ENCODE results near the gene LAMP1. TPM values are rescaled to one million over a fixed set of nuclear protein-coding genes. Genes with fewer than 3 reads are reported as not detected.

LAMP1 gene
- total and polyA plus RNA-seq, 5 donors from 2014 or later = 19.3 to 86.9 (median 22.3) TPM

GRCh38 chr13:113360446-113360845 lies 63.4 kb downstream of the LAMP1 start:
- Histone ChIP-seq H3K36me3 (ENCODE audit: control insufficient read depth, insufficient read depth, low read length) (no peaks in the 10 kb centered on the region), H3K4me3 (ENCODE audit: low read depth, low read length) (no peak overlapping the region), H3K27ac (ENCODE audit: insufficient read depth, low read length, poor library complexity, severe bottlenecking) (no peak overlapping the region), H3K9me3 (ENCODE audit: control insufficient read depth in 2 of 2, low read length in 2 of 2) (no peaks in the 10 kb centered on the region), H3K27me3 (ENCODE audit: control insufficient read depth, insufficient read depth, low read length) (peaks cover 14% of the 10 kb centered on the region), H3K4me1 (ENCODE audit: control insufficient read depth, insufficient read depth, low read length, poor library complexity, severe bottlenecking) (peaks cover 9% of the 10 kb centered on the region)
- Mint-ChIP-seq H3K27ac (no peak overlapping the region), H3K4me1 (peaks cover 0 to 8% (median 0%) of the 10 kb centered on the region in 4 donors), H3K9me3 (no peaks in the 10 kb centered on the region), H3K4me3 (no peak overlapping the region), H3K36me3 (no peaks in the 10 kb centered on the region), H3K27me3 (peaks cover 47% of the 10 kb centered on the region)
- ATAC-seq (ENCODE audit: low read depth in 2 of 2) (no peak), DNase-seq (no peak)

- Mint-ChIP-seq H3K4me3 (no peak overlapping the region), H3K9me3 (no peaks in the 10 kb centered on the region), H3K27me3 (peaks cover 47% of the 10 kb centered on the region), H3K36me3 (no peaks in the 10 kb centered on the region), H3K4me1 (peaks cover 0 to 11% (median 0%) of the 10 kb centered on the region in 4 donors), H3K27ac (no peak overlapping the region)
- no peak for DNase-seq
- Histone ChIP-seq H3K4me1 (ENCODE audit: control insufficient read depth, insufficient read depth, low read length, poor library complexity, severe bottlenecking) (peaks cover 9% of the 10 kb centered on the region), H3K9me3 (ENCODE audit: control insufficient read depth in 2 of 2, low read length in 2 of 2) (no peaks in the 10 kb centered on the region), H3K27ac (ENCODE audit: insufficient read depth, low read length, poor library complexity, severe bottlenecking) (no peak overlapping the region), H3K4me3 (ENCODE audit: low read depth, low read length) (no peak overlapping the region), H3K36me3 (ENCODE audit: control insufficient read depth, insufficient read depth, low read length) (no peaks in the 10 kb centered on the region), H3K27me3 (ENCODE audit: control insufficient read depth, insufficient read depth, low read length) (peaks cover 14% of the 10 kb centered on the region)
- no peak for ATAC-seq (ENCODE audit: low read depth in 2 of 2)
These were observed 64.4 kb downstream of the LAMP1 start for GRCh38 chr13:113361406-113361805.

- H3K36me3 ChIP-seq (ENCODE audit: control insufficient read depth, insufficient read depth, low read length) = no peaks in the 10 kb centered on the region
- peaks cover 9% of the 10 kb centered on the region for H3K27me3 ChIP-seq (ENCODE audit: control insufficient read depth, insufficient read depth, low read length)
- no peak overlapping the region for H3K27ac Mint-ChIP-seq
- ATAC-seq (ENCODE audit: low read depth in 2 of 2) (no peak), DNase-seq (no peak)
- peaks cover 36% of the 10 kb centered on the region for H3K27me3 Mint-ChIP-seq
- H3K9me3 Mint-ChIP-seq = no peaks in the 10 kb centered on the region
- no peak overlapping the region for H3K4me3 ChIP-seq (ENCODE audit: low read depth, low read length)
- H3K9me3 ChIP-seq (ENCODE audit: control insufficient read depth in 2 of 2, low read length in 2 of 2) = no peaks in the 10 kb centered on the region
- peaks cover 9% of the 10 kb centered on the region for H3K4me1 ChIP-seq (ENCODE audit: control insufficient read depth, insufficient read depth, low read length, poor library complexity, severe bottlenecking)
- no peaks in the 10 kb centered on the region for H3K36me3 Mint-ChIP-seq
- peaks cover 0 to 11% (median 0%) of the 10 kb centered on the region in 4 donors for H3K4me1 Mint-ChIP-seq
- no peak overlapping the region for H3K27ac ChIP-seq (ENCODE audit: insufficient read depth, low read length, poor library complexity, severe bottlenecking)
- peak overlapping the region in 2 of 4 donors; percentile 16 to 48 for H3K4me3 Mint-ChIP-seq
These were observed 67.4 kb downstream of the LAMP1 start for GRCh38 chr13:113364311-113364889.

- H3K9me3 ChIP-seq (ENCODE audit: control insufficient read depth in 2 of 2, low read length in 2 of 2) = no peaks in the 10 kb centered on the region
- Mint-ChIP-seq H3K36me3 (no peaks in the 10 kb centered on the region), H3K27me3 (peaks cover 30% of the 10 kb centered on the region), H3K4me3 (peak overlapping the region in 3 of 4 donors; percentile 19 to 78 (median 58)), H3K4me1 (peaks cover 0 to 11% (median 0%) of the 10 kb centered on the region in 4 donors), H3K9me3 (no peaks in the 10 kb centered on the region), H3K27ac (no peak overlapping the region)
- H3K4me1 ChIP-seq (ENCODE audit: control insufficient read depth, insufficient read depth, low read length, poor library complexity, severe bottlenecking) = peaks cover 9% of the 10 kb centered on the region
- peaks cover 9% of the 10 kb centered on the region for H3K27me3 ChIP-seq (ENCODE audit: control insufficient read depth, insufficient read depth, low read length)
- ATAC-seq (ENCODE audit: low read depth in 2 of 2) (no peak), DNase-seq (no peak)
- H3K27ac ChIP-seq (ENCODE audit: insufficient read depth, low read length, poor library complexity, severe bottlenecking) = no peak overlapping the region
- no peak overlapping the region for H3K4me3 ChIP-seq (ENCODE audit: low read depth, low read length)
- no peaks in the 10 kb centered on the region for H3K36me3 ChIP-seq (ENCODE audit: control insufficient read depth, insufficient read depth, low read length)
These were observed 68.0 kb downstream of the LAMP1 start for GRCh38 chr13:113364901-113365582.

- Histone ChIP-seq H3K36me3 (ENCODE audit: control insufficient read depth, insufficient read depth, low read length) (no peaks in the 10 kb centered on the region), H3K4me1 (ENCODE audit: control insufficient read depth, insufficient read depth, low read length, poor library complexity, severe bottlenecking) (peaks cover 9% of the 10 kb centered on the region), H3K27me3 (ENCODE audit: control insufficient read depth, insufficient read depth, low read length) (peaks cover 6% of the 10 kb centered on the region), H3K9me3 (ENCODE audit: control insufficient read depth in 2 of 2, low read length in 2 of 2) (no peaks in the 10 kb centered on the region), H3K27ac (ENCODE audit: insufficient read depth, low read length, poor library complexity, severe bottlenecking) (no peak overlapping the region), H3K4me3 (ENCODE audit: low read depth, low read length) (no peak overlapping the region)
- DNase-seq (no peak), ATAC-seq (ENCODE audit: low read depth in 2 of 2) (no peak)
- peaks cover 24% of the 10 kb centered on the region for H3K27me3 Mint-ChIP-seq
- H3K27ac Mint-ChIP-seq = no peak overlapping the region
- peaks cover 0 to 11% (median 0%) of the 10 kb centered on the region in 4 donors for H3K4me1 Mint-ChIP-seq
- H3K4me3 Mint-ChIP-seq = peak overlapping the region in 3 of 4 donors; percentile 19 to 78 (median 58)
- H3K36me3 Mint-ChIP-seq = no peaks in the 10 kb centered on the region
- peaks cover 0 to under 1% (median 0%) of the 10 kb centered on the region in 7 donors for H3K9me3 Mint-ChIP-seq
These were observed 68.5 kb downstream of the LAMP1 start for GRCh38 chr13:113365583-113365970.

GRCh38 chr13:113365971-113366588 lies 69.0 kb downstream of the LAMP1 start:
- Histone ChIP-seq H3K27me3 (ENCODE audit: control insufficient read depth, insufficient read depth, low read length) (peaks cover 5% of the 10 kb centered on the region), H3K27ac (ENCODE audit: insufficient read depth, low read length, poor library complexity, severe bottlenecking) (no peak overlapping the region), H3K4me1 (ENCODE audit: control insufficient read depth, insufficient read depth, low read length, poor library complexity, severe bottlenecking) (peaks cover 9% of the 10 kb centered on the region), H3K36me3 (ENCODE audit: control insufficient read depth, insufficient read depth, low read length) (no peaks in the 10 kb centered on the region), H3K9me3 (ENCODE audit: control insufficient read depth in 2 of 2, low read length in 2 of 2) (no peaks in the 10 kb centered on the region), H3K4me3 (ENCODE audit: low read depth, low read length) (no peak overlapping the region)
- H3K27me3 Mint-ChIP-seq = peaks cover 19% of the 10 kb centered on the region
- H3K9me3 Mint-ChIP-seq = peaks cover 0 to 3% (median 0%) of the 10 kb centered on the region in 7 donors
- DNase-seq (no peak), ATAC-seq (ENCODE audit: low read depth in 2 of 2) (no peak)
- peaks cover 0 to 11% (median 0%) of the 10 kb centered on the region in 4 donors for H3K4me1 Mint-ChIP-seq
- H3K4me3 Mint-ChIP-seq = peak overlapping the region in 1 of 4 donors; percentile 7
- H3K36me3 Mint-ChIP-seq = no peaks in the 10 kb centered on the region
- no peak overlapping the region for H3K27ac Mint-ChIP-seq

- Mint-ChIP-seq H3K27ac (no peak overlapping the region), H3K27me3 (peaks cover 9% of the 10 kb centered on the region), H3K4me3 (peak overlapping the region in 1 of 4 donors; percentile 54), H3K9me3 (peaks cover 0 to 3% (median 0%) of the 10 kb centered on the region in 7 donors), H3K4me1 (peaks cover 0 to 11% (median 0%) of the 10 kb centered on the region in 4 donors), H3K36me3 (no peaks in the 10 kb centered on the region)
- Histone ChIP-seq H3K36me3 (ENCODE audit: control insufficient read depth, insufficient read depth, low read length) (no peaks in the 10 kb centered on the region), H3K27ac (ENCODE audit: insufficient read depth, low read length, poor library complexity, severe bottlenecking) (no peak overlapping the region), H3K4me3 (ENCODE audit: low read depth, low read length) (no peak overlapping the region), H3K4me1 (ENCODE audit: control insufficient read depth, insufficient read depth, low read length, poor library complexity, severe bottlenecking) (peaks cover 9% of the 10 kb centered on the region), H3K9me3 (ENCODE audit: control insufficient read depth in 2 of 2, low read length in 2 of 2) (no peaks in the 10 kb centered on the region), H3K27me3 (ENCODE audit: control insufficient read depth, insufficient read depth, low read length) (no peaks in the 10 kb centered on the region)
- no peak for DNase-seq
- ATAC-seq (ENCODE audit: low read depth in 2 of 2) = no peak
These were observed 70.1 kb downstream of the LAMP1 start for GRCh38 chr13:113367020-113367560.

All from CD4-positive, CD25-positive, alpha-beta regulatory T cell (primary cell).